Putamen (tissue), 1 donor: ENCODE data around the gene CCDC175.

Experiments
- DNase-seq: peaks from one replicate; pipeline ENCODE4 v3.0.0-alpha.2; 2016; ENCODE audit warnings: low spot score

The CCDC175 gene

DNA sequence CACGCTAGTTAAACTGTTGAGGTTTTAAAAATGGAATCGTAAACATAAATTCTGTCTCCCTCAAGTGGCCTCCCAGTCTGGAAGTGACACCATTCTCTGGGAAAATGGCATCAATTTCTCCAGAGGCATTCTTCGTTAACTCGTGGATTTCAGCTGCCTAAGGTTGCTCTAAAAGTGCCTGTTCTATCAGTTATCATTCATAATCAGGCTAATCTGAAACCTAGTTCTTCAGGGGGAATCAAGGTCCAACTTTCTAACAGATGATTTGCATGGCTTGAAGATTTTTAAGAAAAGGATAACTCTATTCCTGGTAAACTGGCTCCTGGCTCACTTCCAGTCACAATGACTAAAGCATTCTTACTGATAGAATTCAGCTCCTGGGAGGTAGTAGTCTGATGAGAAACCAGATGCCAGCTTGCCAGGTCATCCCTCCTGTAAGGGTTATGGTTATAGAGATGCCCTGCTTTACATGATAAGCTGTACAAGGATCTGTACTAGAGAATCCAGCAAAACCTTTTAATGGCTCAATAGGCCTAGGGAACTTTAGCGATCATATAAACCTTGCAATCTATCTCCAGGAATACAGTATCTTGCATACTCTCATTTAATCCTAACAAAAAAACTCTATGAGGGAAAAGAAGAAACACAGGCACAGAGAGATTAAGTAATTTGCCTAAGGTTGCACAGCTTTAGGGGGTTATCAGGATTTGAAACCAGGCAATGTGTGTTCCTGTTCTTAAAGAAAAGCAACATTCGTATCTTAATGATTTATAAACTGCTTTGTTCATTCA, 93.9 kb downstream of the CCDC175 start:
- no peak for DNase-seq

- DNase-seq, result no peak
Measured at GRCh38 chr14:59481871-59482540, 94.6 kb downstream of the CCDC175 start.

- no peak for DNase-seq
Measured at GRCh38 chr14:59481407-59481806, 95.2 kb downstream of the CCDC175 start.

GRCh38 chr14:59480166-59480565, 96.4 kb downstream of the CCDC175 start:
- DNase-seq, result no peak

- DNase-seq, result no peak
Measured at GRCh38 chr14:59478540-59478939, 98.1 kb downstream of the CCDC175 start.

DNA sequence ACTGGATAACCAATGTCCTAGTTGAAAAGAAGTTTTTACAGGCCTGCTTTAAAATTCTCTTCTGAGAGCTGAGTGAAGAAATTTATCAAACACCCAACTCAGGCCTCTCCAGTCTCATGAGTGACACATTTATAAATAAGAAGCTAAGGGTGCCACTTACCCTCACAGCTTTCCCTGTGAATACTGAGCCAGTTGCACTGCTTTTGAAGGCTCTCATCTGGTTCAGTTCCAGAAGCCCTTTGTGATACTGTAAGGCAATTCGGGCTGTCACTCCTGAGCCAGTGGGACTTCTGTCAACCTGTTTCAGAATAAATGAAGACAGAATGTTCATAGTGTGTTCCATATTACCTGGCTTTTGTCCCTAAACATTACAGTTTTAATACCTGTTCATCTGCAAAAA, 100.9 kb downstream of the CCDC175 start:
- no peak for DNase-seq

- no peak for DNase-seq
Measured at GRCh38 chr14:59474172-59474571, 102.4 kb downstream of the CCDC175 start.

DNA sequence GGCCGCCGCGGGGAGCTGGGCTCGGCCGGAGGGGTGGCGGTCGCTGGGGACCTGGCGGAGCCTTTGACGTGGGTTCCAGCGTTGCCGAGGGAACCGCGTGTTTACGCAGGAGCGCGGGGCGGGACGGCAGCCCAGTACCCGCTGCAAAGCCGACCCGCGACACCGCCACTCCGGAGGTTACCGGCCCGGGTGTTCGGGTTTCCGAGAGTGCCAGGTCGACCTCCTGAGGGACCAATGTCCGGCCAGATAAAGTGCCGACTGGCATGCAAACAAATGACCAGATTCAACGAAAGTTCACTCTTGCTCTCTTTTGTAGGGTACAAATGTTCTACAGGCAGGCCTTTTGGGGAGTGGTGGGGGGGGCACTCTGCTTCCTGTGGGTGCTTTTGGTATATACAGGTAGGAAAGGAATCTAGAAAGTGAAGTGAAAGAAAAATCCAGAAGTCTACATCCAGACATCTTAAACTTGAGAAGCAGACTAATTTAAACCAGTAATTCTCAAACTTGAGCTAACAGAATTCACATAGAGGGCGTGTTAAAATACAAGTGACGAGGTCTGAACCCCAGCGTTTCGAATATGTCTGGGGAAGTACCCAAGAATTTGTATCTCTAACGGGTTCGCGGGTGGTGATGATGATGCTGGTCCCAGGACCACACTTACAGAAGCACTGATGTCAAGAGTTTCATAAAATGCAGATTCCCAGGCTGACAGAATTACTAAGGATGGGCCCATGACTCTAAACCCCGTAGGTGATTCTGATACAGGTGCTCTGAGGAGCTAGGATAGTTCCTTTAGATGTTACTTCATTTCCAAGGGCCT, 111.1 kb downstream of the CCDC175 start, which contains the start of gene GPR135:
Gene GPR135, minus strand, starts transcription at position 65 of the 820 bp plus-strand sequence. CDS start 154 bp downstream, outside the sequence.
- DNase-seq, result peak; percentile 40

GRCh38 chr14:59464486-59465315, 111.9 kb downstream of the CCDC175 start:
- DNase-seq, result peak; percentile 44

DNA sequence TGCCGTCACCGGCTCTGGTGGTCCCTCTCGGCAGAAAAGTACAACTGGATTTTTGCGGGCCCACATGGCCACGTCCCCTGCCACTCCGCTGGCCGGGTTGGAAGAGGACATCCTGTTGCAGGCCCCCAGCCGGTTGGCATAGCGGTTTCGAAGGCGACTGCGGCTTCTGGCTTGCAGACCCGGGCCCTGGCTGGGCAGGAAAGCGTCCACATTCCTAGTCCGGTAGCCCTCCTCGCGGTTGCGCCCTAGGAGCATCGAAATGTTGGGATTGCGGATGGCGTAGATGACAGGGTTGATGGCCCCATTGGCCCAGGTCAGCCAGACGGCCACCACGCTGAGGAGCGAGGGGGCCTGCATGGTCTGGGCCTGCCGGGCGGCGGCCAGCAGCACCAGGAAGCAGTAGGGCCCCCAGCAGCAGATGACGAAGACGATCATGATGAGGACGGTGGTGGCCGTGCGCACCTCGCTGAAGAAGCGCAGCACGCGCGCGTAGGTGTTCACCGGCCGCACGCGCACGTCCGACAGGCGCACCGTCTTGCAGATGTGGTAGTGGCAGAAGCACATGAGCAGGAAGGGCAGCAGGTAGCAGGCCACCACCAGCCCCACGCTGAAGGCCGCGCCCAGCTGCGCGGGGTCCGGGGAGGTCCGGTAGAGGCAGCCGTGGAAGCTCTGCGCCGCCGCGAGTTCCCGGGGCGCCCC, 112.7 kb downstream of the CCDC175 start:
- DNase-seq, result no peak

- no peak for DNase-seq
Measured at GRCh38 chr14:59461891-59462290, 114.7 kb downstream of the CCDC175 start.

- DNase-seq, result no peak
Measured at GRCh38 chr14:59460378-59460777, 116.2 kb downstream of the CCDC175 start.

- no peak for DNase-seq
Measured at GRCh38 chr14:59458486-59458885, 118.1 kb downstream of the CCDC175 start.

DNA sequence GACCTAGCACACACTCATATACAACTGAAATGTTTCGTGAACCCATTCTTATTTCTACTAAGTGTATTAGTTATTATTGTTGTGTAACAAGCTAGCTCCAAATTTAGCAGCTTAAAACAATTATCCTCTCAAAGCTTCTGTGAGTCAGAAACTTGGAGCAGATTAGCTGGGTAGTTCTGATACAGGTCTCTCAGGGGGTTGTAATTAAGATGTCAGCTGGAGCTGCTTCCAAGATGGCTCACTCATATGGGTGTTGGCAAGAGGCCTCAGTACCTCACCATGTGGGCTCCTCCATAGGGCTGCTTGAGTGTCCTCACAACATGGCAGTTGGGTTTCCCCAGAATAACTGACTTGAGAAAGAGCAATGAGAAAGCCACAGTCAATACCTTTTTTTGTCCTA, 121.2 kb downstream of the CCDC175 start:
- no peak for DNase-seq
